Right lung (tissue), 5 donors: ENCODE data around the gene ACAP3. TPM values are rescaled to one million over a fixed set of nuclear protein-coding genes. Genes with fewer than 3 reads are reported as not detected.

Experiments used
- DNase-seq, 2 donors: peaks; one replicate each; pipeline ENCODE4 v3.0.0-alpha.2; 2013
- polyA plus RNA-seq, 5 donors: library from polyadenylated mRNA; unstranded; fragments of 120-200 nt; gene quantifications; one replicate each; pipeline versions ENCODE4 v1.2.1 to v1.2.3, GENCODE V29; 2013; ENCODE audit warnings: inconsistent platforms in 1 of 5, low replicate concordance in 1 of 5; ENCODE audit not compliant: insufficient read length in 5 of 5, insufficient read depth in 1 of 5

Gene ACAP3
- polyA plus RNA-seq, 5 donors = 26.3 to 61.2 (median 38.8) TPM

GRCh38 chr1:1302951-1303509 lies 4.7 kb downstream of the ACAP3 start:
- DNase-seq = no peak

- no peak for DNase-seq
These were observed 5.7 kb downstream of the ACAP3 start for GRCh38 chr1:1302006-1302430.

GRCh38 chr1:1300352-1300739 lies 7.4 kb downstream of the ACAP3 start:
- DNase-seq = no peak

- no peak for DNase-seq
These were observed 7.9 kb downstream of the ACAP3 start for GRCh38 chr1:1299686-1300351.

GRCh38 chr1:1298861-1299685 lies 8.7 kb downstream of the ACAP3 start:
- DNase-seq = no peak

GRCh38 chr1:1297802-1298424 lies 9.8 kb downstream of the ACAP3 start:
- DNase-seq = no peak

- DNase-seq = no peak
These were observed 11.4 kb downstream of the ACAP3 start for GRCh38 chr1:1296070-1297061.

GRCh38 chr1:1295154-1295923 lies 12.4 kb downstream of the ACAP3 start:
- DNase-seq = no peak

GRCh38 chr1:1294250-1294890 lies 13.4 kb downstream of the ACAP3 start:
- DNase-seq = no peak

- DNase-seq = no peak
These were observed 14.2 kb downstream of the ACAP3 start for GRCh38 chr1:1293263-1294249.

GRCh38 chr1:1292851-1293250 lies 14.9 kb downstream of the ACAP3 start:
- DNase-seq = no peak

GRCh38 chr1:1292442-1292779 lies 15.3 kb downstream of the ACAP3 start:
- no peak for DNase-seq

- DNase-seq = no peak
These were observed 15.9 kb downstream of the ACAP3 start for GRCh38 chr1:1291548-1292441.

GRCh38 chr1:1291023-1291528 lies 16.7 kb downstream of the ACAP3 start:
- no peak for DNase-seq

GRCh38 chr1:1290238-1290731 lies 17.4 kb downstream of the ACAP3 start:
- DNase-seq = no peak

- DNase-seq = no peak
These were observed 20.2 kb downstream of the ACAP3 start for GRCh38 chr1:1287288-1288110.
